Globus pallidus (tissue), 1 donor: ENCODE data around the gene ALG12.

ENCODE experiments used
- DNase-seq: peaks from one replicate; pipeline ENCODE4 v3.0.0-alpha.2; 2015; ENCODE audit warnings: low spot score

The ALG12 gene

DNA sequence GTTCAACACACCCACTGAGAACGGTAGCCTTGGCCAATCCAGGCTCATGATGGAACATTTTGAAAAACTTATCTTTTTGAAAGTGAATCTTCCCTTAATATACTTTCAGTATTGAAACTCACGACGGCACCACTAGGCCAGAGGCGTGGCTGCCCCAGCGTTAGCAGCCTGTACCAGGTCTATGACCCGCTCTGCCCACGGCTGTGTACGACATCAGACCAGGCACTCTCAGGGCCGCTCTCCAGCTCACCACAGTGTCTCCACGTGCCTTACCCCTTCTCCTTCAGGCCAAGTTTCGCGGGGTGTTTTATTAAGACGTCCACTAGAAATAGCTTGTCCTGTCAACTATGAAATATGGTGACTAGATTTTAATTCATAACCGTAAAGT, 31.2 kb downstream of the ALG12 start:
- no peak for DNase-seq

- no peak for DNase-seq
Measured at GRCh38 chr22:49886346-49887063, 31.7 kb downstream of the ALG12 start.

DNA sequence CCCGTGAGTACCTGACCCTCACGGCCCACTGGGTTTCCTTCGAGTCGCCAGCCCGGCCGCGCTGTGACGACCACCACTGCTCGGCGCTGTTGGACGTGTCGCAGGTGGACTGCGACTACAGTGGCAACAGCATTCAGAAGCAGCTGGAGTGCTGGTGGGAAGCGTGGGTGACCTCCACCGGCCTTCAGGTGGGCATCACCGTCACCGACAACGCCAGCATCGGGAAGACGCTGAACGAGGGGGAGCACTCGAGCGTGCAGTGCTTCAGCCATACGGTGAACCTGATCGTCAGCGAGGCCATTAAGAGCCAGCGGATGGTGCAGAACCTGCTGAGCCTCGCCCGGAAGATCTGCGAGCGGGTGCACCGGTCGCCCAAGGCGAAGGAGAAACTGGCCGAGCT, 32.4 kb downstream of the ALG12 start:
- no peak for DNase-seq

- no peak for DNase-seq
Measured at GRCh38 chr22:49885281-49885680, 33.0 kb downstream of the ALG12 start.

GRCh38 chr22:49884503-49885260, 33.6 kb downstream of the ALG12 start:
- DNase-seq, result no peak

DNA sequence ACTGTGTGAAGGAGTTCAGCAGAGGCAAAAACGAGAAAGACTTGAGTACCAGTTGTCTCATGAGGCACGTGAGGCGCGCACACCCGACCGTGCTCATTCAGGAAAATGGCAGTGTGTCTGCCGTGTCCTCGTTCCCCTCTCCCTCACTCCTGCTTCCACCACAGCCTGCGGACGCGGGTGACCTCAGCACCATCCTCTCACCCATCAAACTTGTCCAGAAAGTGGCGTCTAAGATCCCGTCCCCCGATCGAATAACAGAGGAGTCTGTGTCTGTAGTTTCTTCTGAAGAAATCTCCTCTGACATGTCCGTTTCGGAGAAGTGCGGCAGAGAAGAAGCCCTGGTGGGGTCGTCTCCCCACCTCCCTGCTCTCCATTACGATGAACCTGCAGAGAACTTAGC, 34.2 kb downstream of the ALG12 start:
- DNase-seq, result no peak

- DNase-seq, result no peak
Measured at GRCh38 chr22:49883294-49883640, 35.0 kb downstream of the ALG12 start.

DNA sequence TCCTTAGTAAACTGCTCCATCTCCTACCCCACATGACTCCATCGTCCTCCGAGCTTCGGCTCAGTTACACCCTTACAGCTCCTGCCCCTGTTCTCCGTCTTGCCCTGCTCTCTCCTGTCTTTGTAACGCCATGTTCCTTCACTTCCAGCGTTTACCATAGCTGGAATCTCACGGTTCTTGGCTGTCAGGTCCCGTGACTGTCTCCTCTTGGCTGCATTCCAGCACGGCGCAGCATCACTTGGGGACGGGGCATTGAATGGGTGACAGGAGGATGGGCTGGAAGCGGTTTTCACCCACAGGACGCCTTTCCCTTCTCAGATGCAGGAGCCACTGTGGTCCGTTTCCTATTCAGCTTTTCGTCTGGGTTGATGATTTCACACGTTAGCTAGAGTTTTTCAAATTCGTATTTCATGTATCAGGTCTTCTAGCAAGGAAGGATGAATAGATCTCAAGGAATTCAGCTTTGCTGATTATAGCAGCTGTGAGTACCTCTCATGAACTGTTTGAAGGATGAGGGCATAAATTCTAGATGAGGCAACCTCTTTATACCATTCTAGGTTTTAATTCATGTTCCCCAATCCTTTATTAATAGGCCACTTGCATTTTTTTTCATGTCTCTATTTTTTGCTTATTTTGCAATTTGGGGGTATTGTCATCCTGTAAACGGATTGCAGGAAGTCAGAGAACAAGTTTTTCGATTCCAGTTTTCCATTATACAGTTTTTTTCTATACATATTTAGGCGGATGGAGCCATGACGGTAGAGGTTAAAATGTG, 35.5 kb downstream of the ALG12 start:
- peak; percentile 12 for DNase-seq

GRCh38 chr22:49881856-49882255, 36.4 kb downstream of the ALG12 start:
- DNase-seq, result no peak

GRCh38 chr22:49880281-49880680, 38.0 kb downstream of the ALG12 start:
- DNase-seq, result no peak

GRCh38 chr22:49879871-49880270, 38.4 kb downstream of the ALG12 start:
- DNase-seq, result no peak

GRCh38 chr22:49878206-49878605, 40.0 kb downstream of the ALG12 start:
- DNase-seq, result no peak

DNA sequence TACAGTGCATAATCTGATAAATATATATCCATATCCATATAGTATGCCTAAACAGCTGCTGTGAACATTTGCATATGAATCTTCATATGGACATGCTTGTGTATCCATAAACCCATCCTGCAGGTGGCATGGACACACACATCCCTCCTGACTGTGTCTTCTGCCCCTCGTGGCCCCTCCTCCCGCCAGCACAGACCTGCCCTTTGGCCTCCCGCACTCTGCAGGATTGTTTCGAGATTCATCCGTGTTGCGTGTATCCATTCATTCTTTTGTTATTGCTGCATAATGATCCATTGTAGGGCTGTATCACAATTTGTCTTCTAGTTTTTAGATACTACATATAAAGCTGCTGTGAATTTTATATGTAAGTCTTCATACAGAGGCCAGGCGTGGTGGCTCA, 40.6 kb downstream of the ALG12 start:
- DNase-seq, result no peak

- DNase-seq, result no peak
Measured at GRCh38 chr22:49873228-49873940, 44.9 kb downstream of the ALG12 start.

GRCh38 chr22:49872347-49872746, 45.9 kb downstream of the ALG12 start:
- DNase-seq, result no peak

GRCh38 chr22:49871482-49871881, 46.8 kb downstream of the ALG12 start:
- DNase-seq, result no peak

DNA sequence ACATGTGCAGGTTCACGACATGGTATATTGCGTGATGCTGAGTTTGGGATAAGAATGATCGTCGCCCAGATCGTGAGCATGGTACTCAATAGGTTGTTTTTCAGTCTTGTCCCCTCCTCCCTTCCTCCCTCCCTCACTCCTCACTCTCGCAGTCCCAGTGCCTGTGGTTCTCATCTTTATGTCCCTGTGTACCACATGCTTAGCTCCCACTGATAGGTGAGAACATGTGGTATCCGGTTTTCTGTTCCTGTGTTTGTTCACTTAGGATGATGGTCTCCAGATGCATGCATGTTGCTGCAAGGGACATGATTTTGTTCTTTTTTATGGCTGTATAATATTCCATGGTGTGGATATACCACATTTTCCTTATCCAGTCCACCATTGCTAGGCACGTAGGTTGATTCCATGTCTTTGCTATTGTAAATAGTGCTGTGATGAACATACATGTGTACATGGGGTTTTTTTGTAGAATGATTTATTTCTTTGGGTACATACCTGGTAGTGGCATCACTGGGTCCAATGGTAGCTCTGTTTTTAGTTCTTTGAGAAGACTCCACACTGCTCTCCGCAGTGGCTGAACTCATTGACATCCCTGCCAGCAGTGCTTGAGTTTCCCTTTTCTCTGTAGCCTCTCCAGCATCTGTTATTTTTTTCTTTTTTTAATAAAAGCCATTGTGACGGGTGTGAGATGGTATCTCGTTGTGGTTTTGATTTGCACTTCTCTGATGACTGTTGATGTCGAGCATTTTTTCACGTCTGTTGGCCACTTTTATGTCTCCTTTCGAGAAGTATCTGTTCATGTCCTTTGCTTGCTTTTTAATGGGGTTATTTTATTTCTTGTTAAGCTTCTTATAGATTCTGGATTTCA, 48.2 kb downstream of the ALG12 start:
- no peak for DNase-seq

DNA sequence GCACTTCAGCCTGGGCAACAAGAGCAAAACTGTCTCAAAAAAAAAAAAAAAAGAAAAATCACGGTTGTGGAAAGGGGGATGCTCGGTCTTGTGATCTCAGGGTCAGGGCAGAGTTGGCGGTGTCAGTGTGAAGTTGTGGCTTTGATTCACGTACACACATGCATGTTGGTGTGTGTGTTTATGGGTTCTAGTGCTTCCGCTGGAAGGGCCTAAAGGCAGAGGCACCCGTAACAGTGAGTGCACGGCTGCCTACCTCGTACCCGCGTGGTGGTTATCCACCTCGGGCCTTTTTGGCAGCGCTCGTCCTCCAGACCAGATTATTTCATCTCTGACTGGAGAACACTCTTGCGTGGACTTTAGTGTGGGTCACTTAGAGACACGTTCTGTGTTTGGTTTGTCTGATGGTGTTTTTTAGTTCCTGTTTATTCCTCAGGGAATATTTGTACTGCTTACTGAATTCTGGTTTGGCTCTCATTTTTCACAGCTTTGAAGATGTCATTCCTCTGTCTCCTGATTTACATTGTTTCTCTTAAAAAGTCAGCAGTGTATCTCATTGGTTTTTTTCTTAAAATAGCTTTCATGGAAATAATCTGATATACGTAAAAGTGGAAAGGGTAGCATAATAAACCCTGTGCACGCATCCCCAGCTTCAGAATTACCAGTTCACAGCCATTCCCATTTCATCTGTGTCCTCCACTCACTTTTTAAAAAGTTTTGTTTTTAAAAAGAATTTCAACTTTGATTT, 49.0 kb downstream of the ALG12 start:
- DNase-seq, result no peak

DNA sequence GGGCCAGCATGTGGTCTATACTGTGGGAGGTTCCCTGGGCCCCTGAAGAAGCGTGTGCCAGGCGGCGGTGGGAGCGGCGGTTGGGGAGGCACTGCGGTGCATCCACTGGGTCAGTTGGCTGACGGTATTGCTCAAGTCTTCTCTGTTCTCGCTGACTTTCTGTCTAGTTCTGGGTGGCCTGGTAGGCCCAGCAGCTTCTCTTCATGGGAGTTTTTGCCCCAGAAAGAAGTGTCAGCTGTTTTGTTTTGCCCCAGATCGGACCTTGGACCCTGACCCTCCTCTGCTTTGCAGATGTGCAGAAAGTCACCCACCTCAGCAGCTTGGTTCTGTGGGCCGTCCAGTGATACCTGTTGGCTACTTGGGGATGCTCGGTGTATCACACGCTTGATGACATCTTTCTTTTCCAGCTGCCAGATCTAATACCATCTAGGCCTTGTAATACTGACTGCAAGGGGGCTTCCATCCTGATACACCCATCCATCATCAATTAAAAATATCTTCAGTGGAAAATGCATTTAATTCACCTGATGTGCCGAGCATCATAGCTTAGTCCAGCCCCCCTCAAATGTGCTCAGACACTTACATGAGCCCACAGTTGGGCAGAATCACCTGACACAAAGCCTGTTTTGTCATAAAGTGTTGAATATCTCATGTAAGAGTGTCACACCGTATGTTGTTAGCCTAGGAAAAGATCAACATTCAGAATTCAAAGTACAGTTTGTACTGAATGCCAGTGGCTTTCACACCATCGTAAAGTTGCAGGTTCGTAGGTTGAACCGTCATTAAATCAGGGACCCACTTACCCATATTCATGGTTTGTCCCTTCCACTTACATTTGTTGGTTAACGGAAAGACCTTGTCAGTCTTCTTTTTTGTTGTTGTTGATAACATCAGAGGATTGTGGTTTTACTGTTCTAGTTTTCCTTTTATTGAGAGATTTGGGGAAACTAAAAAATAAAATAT, 50.7 kb downstream of the ALG12 start:
- DNase-seq, result no peak
